ENCODE data around the gene MIPEP. TPM values are rescaled to one million over a fixed set of nuclear protein-coding genes. Genes with fewer than 3 reads are reported as not detected.

The MIPEP gene
- polyA plus RNA-seq, 1 donor (not counting 4 experiments of a cell fraction or from before 2014, with no cell fraction given), result 35.0 TPM

DNA sequence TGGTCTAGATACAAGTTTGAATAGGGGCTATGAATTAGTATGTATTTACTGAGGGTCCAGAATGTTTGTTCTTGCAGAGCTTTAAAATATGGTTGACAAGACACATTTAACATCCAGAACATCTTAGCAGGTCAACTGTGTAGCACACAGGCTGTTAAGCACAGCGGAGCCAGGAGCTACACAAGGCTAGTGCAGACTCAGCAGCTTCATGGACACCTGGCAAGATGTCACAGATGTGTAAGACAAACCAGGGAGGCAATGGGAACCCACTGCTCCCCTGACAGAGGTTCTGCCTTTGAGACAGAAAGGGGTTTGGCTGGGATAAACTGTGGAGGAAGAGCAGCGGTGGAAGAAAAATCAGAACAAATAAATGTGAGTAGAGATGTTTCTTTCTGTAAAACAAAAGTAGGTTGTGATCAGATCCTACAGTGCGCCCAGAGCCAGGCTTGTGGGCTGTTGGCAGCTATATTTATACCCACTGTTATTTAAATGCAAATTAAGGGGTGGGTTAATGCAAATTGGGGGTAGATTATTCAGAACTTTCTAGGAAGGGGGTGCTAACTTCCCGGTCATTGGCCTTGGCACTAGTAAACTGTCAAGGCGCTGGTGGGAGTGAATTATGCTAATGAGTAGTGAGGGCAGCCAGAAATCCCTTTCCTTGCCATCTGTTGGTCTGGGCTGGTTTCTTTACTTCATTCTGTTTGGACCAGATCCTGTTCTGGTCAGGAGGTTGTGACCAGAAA lies 33.0 kb downstream of the MIPEP start:
- no peaks in the 10 kb centered on the region for H4K20me1 ChIP-seq (ENCODE audit: control insufficient read depth, extremely low read depth, insufficient read depth, low read length)
- no peak overlapping the region for H3K4me3 ChIP-seq (ENCODE audit: control insufficient read depth in 2 of 3, extremely low read depth in 1 of 3, insufficient read depth in 2 of 3, low read depth in 1 of 3, low read length in 3 of 3)
- H3K27me3 ChIP-seq (ENCODE audit: control insufficient read depth, extremely low read depth, insufficient read depth, low read length), result no peaks in the 10 kb centered on the region
- H3K9me3 ChIP-seq (ENCODE audit: control insufficient read depth, low read depth, low read length), result no peaks in the 10 kb centered on the region
- H3K27ac ChIP-seq (ENCODE audit: control insufficient read depth, insufficient read depth, low read length), result no peak overlapping the region
- dilution Hi-C loops (cut with MboI; ENCODE audit: extremely low pct_ligation_motif_present, low sequenced_read_pairs), result no loop called here
- no peak overlapping the region for H2AFZ ChIP-seq (ENCODE audit: control insufficient read depth, low read length)
- H3K4me1 ChIP-seq (ENCODE audit: control insufficient read depth, extremely low read depth, insufficient read depth, low read length), result peaks cover 7% of the 10 kb centered on the region
- H3K9ac ChIP-seq (ENCODE audit: control insufficient read depth, extremely low read depth, insufficient read depth, low read length), result no peak overlapping the region
- FAIRE-seq, result no peak
- H3K79me2 ChIP-seq (ENCODE audit: control insufficient read depth, insufficient read depth, low read length), result no peaks in the 10 kb centered on the region
- no peak overlapping the region for H3K4me2 ChIP-seq (ENCODE audit: control insufficient read depth, extremely low read depth, insufficient read depth, low read depth, low read length)
- TF ChIP-seq CTCF (optimal IDR thresholded peaks at IDR 0.05 in 1 of 3, IDR thresholded peaks at IDR 0.05 in 1 of 3, conservative IDR thresholded peaks at IDR 0.05 in 1 of 3; ENCODE audit: extremely low read depth in 1 of 3, insufficient read depth in 2 of 3, low read length in 3 of 3) (no peak), EZH2 (IDR thresholded peaks at IDR 0.05; ENCODE audit: low read length) (no peak)
- no peaks in the 10 kb centered on the region for H3K9me1 ChIP-seq (ENCODE audit: control insufficient read depth, extremely low read depth, insufficient read depth, low read length)
- H3K36me3 ChIP-seq (ENCODE audit: control insufficient read depth in 2 of 2, extremely low read depth in 1 of 2, insufficient read depth in 2 of 2, low read length in 2 of 2), result peaks cover 2 to 3% of the 10 kb centered on the region in 2 experiments
- DNase-seq (ENCODE audit: low read depth, low spot score), result no peak

GRCh38 chr13:23855360-23855759 lies 33.8 kb downstream of the MIPEP start:
- H3K4me2 ChIP-seq (ENCODE audit: control insufficient read depth, extremely low read depth, insufficient read depth, low read depth, low read length), result no peak overlapping the region
- TF ChIP-seq CTCF (optimal IDR thresholded peaks at IDR 0.05 in 1 of 3, IDR thresholded peaks at IDR 0.05 in 1 of 3, conservative IDR thresholded peaks at IDR 0.05 in 1 of 3; ENCODE audit: extremely low read depth in 1 of 3, insufficient read depth in 2 of 3, low read length in 3 of 3) (no peak), EZH2 (IDR thresholded peaks at IDR 0.05; ENCODE audit: low read length) (no peak)
- DNase-seq (ENCODE audit: low read depth, low spot score), result no peak
- no peaks in the 10 kb centered on the region for H3K79me2 ChIP-seq (ENCODE audit: control insufficient read depth, insufficient read depth, low read length)
- no peak overlapping the region for H3K9ac ChIP-seq (ENCODE audit: control insufficient read depth, extremely low read depth, insufficient read depth, low read length)
- no peak for FAIRE-seq
- H2AFZ ChIP-seq (ENCODE audit: control insufficient read depth, low read length), result no peak overlapping the region
- dilution Hi-C loops (cut with MboI; ENCODE audit: extremely low pct_ligation_motif_present, low sequenced_read_pairs), result no loop called here
- H3K27me3 ChIP-seq (ENCODE audit: control insufficient read depth, extremely low read depth, insufficient read depth, low read length), result no peaks in the 10 kb centered on the region
- H3K36me3 ChIP-seq (ENCODE audit: control insufficient read depth in 2 of 2, extremely low read depth in 1 of 2, insufficient read depth in 2 of 2, low read length in 2 of 2), result peaks cover 0 to 2% of the 10 kb centered on the region in 2 experiments
- H3K27ac ChIP-seq (ENCODE audit: control insufficient read depth, insufficient read depth, low read length), result no peak overlapping the region
- H3K4me3 ChIP-seq (ENCODE audit: control insufficient read depth in 2 of 3, extremely low read depth in 1 of 3, insufficient read depth in 2 of 3, low read depth in 1 of 3, low read length in 3 of 3), result no peak overlapping the region
- H3K9me1 ChIP-seq (ENCODE audit: control insufficient read depth, extremely low read depth, insufficient read depth, low read length), result no peaks in the 10 kb centered on the region
- H3K9me3 ChIP-seq (ENCODE audit: control insufficient read depth, low read depth, low read length), result no peaks in the 10 kb centered on the region
- H4K20me1 ChIP-seq (ENCODE audit: control insufficient read depth, extremely low read depth, insufficient read depth, low read length), result no peaks in the 10 kb centered on the region
- peaks cover 13% of the 10 kb centered on the region for H3K4me1 ChIP-seq (ENCODE audit: control insufficient read depth, extremely low read depth, insufficient read depth, low read length)
